Liver (tissue), 9 donors: ENCODE data around the gene SIRT4. TPM values are rescaled to one million over a fixed set of nuclear protein-coding genes. Genes with fewer than 3 reads are reported as not detected.

ENCODE experiments used
- DNase-seq: peaks from one replicate; pipeline ENCODE4 v3.0.0-alpha.2; 2017; ENCODE audit warnings: low spot score
- H3K27ac ChIP-seq, 2 donors: one replicate each; pipeline ENCODE4 v1.7.0; 2013; ENCODE audit warnings: inconsistent platforms in 2 of 2, low read length in 2 of 2, control low read depth in 1 of 2, low read depth in 1 of 2, mild to moderate bottlenecking in 1 of 2
- H3K27me3 ChIP-seq, 4 donors: one replicate each; pipeline versions ENCODE4 v1.6.1 to v1.7.0; 2013; ENCODE audit warnings: low read length in 3 of 4, inconsistent platforms in 1 of 4, mild to moderate bottlenecking in 1 of 4, moderate library complexity in 1 of 4; ENCODE audit not compliant: control insufficient read depth in 4 of 4, insufficient read depth in 4 of 4
- H3K36me3 ChIP-seq, 4 donors: one replicate each; pipeline versions ENCODE4 v1.6.1 to v1.7.0; 2013; ENCODE audit warnings: low read length in 3 of 4, mild to moderate bottlenecking in 3 of 4, low read depth in 1 of 4, moderate library complexity in 1 of 4; ENCODE audit not compliant: control insufficient read depth in 4 of 4, insufficient read depth in 3 of 4
- H3K4me1 ChIP-seq, 4 donors: one replicate each; pipeline versions ENCODE4 v1.6.1 to v1.7.0; 2013; ENCODE audit warnings: low read length in 3 of 4, mild to moderate bottlenecking in 3 of 4, moderate library complexity in 1 of 4; ENCODE audit not compliant: control insufficient read depth in 4 of 4, insufficient read depth in 4 of 4
- H3K4me3 ChIP-seq, 3 donors: one replicate each; pipeline versions ENCODE4 v1.6.1 to v1.7.0; 2013; ENCODE audit warnings: low read length in 3 of 3, control low read depth in 1 of 3, low read depth in 1 of 3, mild to moderate bottlenecking in 1 of 3
- H3K9ac ChIP-seq, 2 donors: one replicate each; pipeline ENCODE4 v1.7.0; 2013; ENCODE audit warnings: low read length in 2 of 2, mild to moderate bottlenecking in 2 of 2, moderate library complexity in 2 of 2, control low read depth in 1 of 2, low read depth in 1 of 2
- H3K9me3 ChIP-seq, 4 donors: one replicate each; pipeline versions ENCODE4 v1.6.1 to v1.7.0; 2013; ENCODE audit warnings: low read length in 3 of 4; ENCODE audit not compliant: control insufficient read depth in 4 of 4
- EGR1 ChIP-seq, 2 donors: IDR thresholded peaks; 2 replicates each; pipeline ENCODE4 v1.6.1; 2016 to 2018; ENCODE audit warnings: antibody characterized with exemption in 2 of 2, low read depth in 2 of 2
- HNF4A ChIP-seq, 2 donors: conservative IDR thresholded peaks; 2 replicates each; pipeline ENCODE4 v1.6.1; 2016; ENCODE audit warnings: antibody characterized with exemption in 2 of 2, mild to moderate bottlenecking in 2 of 2
- JUND ChIP-seq, 2 donors: IDR thresholded peaks; 2 replicates each; pipeline ENCODE4 v1.6.1; 2016; ENCODE audit warnings: antibody characterized with exemption in 2 of 2
- NR2F2 ChIP-seq: IDR thresholded peaks from 2 replicates; pipeline ENCODE4 v1.6.1; 2016; ENCODE audit warnings: antibody characterized with exemption
- RAD21 ChIP-seq, 2 donors: IDR thresholded peaks; 2 replicates each; pipeline ENCODE4 v1.6.1; 2016; ENCODE audit warnings: antibody characterized with exemption in 2 of 2, mild to moderate bottlenecking in 2 of 2
- YY1 ChIP-seq: IDR thresholded peaks from 2 replicates; pipeline ENCODE4 v1.6.1; 2016; ENCODE audit warnings: antibody characterized with exemption, mild to moderate bottlenecking
- WGBS: extraction: QIAGEN DNeasy Blood & Tissue Kit; methylation state at CpG from one replicate; pipeline ENCODE4 v1.1.7; 2013; 5-methylcytosine and 5-hydroxymethylcytosine counted together
- polyA plus RNA-seq, 2 donors: library from polyadenylated mRNA; stranded (reverse) in 1 of 2; unstranded in 1 of 2; fragments of 200-250 nt in 1 of 2; fragments of >200 nt in 1 of 2; fragmentation: Nextera tagmentation in 1 of 2; extraction: Ambion mirVana in 1 of 2; gene quantifications; one replicate each; pipeline versions ENCODE4 v1.2.1 to v1.2.3, GENCODE V29; 2013 to 2015
- total RNA-seq, 2 donors: library from RNA; depleted of rRNA; stranded (reverse); fragments of >200 nt; gene quantifications; one replicate each; pipeline ENCODE4 v1.2.3, GENCODE V29; 2014
- TF ChIP-seq, protein P1 (sequence below): fragments of 150-350 bp; IDR thresholded peaks from 2 replicates; pipeline ENCODE4 v1.5.1; 2017; ENCODE audit warnings: improper control_type of control experiment, low read depth, low read length; ENCODE audit not compliant: missing input control
- TF ChIP-seq, protein P2 (sequence below): IDR thresholded peaks from 2 replicates; pipeline ENCODE4 v1.6.1; 2016; ENCODE audit warnings: antibody characterized with exemption
- TF ChIP-seq, protein P3 (sequence below): IDR thresholded peaks from 2 replicates; pipeline ENCODE4 v1.6.1; 2016; ENCODE audit warnings: antibody characterized with exemption
- TF ChIP-seq, protein P4 (sequence below): IDR thresholded peaks from 2 replicates; pipeline ENCODE4 v1.6.1; 2016; ENCODE audit warnings: antibody characterized with exemption, mild to moderate bottlenecking
- TF ChIP-seq, protein P5 (sequence below): IDR thresholded peaks from 2 replicates; pipeline ENCODE4 v1.6.1; 2016; ENCODE audit warnings: antibody characterized with exemption
- donor health status: healthy.
- donor health status: healthy.
- donor health status: healthy.
- donor health status: healthy.
- donor health status: healthy.

Gene SIRT4
- total and polyA plus RNA-seq, 4 donors = 1.6 to 4.2 (median 1.9) TPM

DNA sequence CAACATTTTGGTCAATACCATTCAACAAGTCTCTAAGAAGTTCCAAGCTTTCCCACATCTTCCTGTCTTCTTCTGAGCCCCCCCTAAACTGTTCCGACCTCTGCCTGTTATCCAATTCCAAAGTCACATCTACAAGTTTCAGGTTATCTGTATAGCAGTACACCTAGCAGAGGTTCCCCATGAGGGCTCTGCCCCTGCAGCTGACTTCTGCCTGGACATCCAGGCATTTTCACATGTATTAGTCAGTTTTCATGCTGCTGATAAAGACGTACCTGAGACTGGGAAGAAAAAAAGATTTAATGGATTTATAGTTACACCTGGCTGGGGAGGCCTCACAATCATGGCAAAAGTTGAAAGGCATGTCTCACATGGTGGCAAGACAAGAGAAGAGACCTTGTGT is 35.6 kb downstream of the SIRT4 start:
- DNase-seq = no peak
- peaks cover 0 to 14% (median 11%) of the 10 kb centered on the region in 4 donors for H3K4me1 ChIP-seq
- no peaks in the 10 kb centered on the region for H3K27me3 ChIP-seq
- no peaks in the 10 kb centered on the region for H3K36me3 ChIP-seq
- H3K27ac ChIP-seq = no peak overlapping the region
- TF ChIP-seq, protein P1, sequence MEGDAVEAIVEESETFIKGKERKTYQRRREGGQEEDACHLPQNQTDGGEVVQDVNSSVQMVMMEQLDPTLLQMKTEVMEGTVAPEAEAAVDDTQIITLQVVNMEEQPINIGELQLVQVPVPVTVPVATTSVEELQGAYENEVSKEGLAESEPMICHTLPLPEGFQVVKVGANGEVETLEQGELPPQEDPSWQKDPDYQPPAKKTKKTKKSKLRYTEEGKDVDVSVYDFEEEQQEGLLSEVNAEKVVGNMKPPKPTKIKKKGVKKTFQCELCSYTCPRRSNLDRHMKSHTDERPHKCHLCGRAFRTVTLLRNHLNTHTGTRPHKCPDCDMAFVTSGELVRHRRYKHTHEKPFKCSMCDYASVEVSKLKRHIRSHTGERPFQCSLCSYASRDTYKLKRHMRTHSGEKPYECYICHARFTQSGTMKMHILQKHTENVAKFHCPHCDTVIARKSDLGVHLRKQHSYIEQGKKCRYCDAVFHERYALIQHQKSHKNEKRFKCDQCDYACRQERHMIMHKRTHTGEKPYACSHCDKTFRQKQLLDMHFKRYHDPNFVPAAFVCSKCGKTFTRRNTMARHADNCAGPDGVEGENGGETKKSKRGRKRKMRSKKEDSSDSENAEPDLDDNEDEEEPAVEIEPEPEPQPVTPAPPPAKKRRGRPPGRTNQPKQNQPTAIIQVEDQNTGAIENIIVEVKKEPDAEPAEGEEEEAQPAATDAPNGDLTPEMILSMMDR = no peak
- no peak overlapping the region for H3K4me3 ChIP-seq
- no peaks in the 10 kb centered on the region for H3K9me3 ChIP-seq
- H3K9ac ChIP-seq = no peak overlapping the region
- 91% methylated on average over 2 of the region's 2 CpGs for WGBS

DNA sequence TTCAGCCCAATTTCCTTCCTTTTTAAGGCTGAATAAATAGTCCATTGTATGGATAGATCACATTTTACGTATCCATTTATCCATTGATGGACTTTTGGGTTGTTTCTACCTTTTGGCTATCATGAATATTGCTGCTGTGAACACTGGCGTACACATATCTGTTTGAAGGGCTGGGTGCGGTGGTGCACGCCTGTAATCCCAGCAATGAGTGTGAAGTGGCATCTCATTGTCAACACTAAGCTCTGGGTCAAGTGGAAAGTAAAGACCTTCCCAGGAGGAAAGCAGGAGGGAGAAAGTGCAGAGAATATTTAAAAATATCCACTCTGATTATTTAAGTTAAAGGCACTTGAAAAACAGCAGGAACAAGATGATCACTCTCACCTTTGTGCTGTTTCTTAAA is 37.1 kb downstream of the SIRT4 start:
- H3K9ac ChIP-seq = no peak overlapping the region
- H3K27me3 ChIP-seq = no peaks in the 10 kb centered on the region
- H3K4me1 ChIP-seq = peaks cover 0 to 18% (median 11%) of the 10 kb centered on the region in 4 donors
- no peak for DNase-seq
- WGBS = 94% methylated on average over 4 of the region's 4 CpGs
- no peak overlapping the region for H3K27ac ChIP-seq
- H3K36me3 ChIP-seq = no peaks in the 10 kb centered on the region
- no peaks in the 10 kb centered on the region for H3K9me3 ChIP-seq
- TF ChIP-seq, protein P2, sequence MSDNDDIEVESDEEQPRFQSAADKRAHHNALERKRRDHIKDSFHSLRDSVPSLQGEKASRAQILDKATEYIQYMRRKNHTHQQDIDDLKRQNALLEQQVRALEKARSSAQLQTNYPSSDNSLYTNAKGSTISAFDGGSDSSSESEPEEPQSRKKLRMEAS = no peak
- TF ChIP-seq, protein P3, sequence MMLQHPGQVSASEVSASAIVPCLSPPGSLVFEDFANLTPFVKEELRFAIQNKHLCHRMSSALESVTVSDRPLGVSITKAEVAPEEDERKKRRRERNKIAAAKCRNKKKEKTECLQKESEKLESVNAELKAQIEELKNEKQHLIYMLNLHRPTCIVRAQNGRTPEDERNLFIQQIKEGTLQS = no peak
- TF ChIP-seq, protein P4, sequence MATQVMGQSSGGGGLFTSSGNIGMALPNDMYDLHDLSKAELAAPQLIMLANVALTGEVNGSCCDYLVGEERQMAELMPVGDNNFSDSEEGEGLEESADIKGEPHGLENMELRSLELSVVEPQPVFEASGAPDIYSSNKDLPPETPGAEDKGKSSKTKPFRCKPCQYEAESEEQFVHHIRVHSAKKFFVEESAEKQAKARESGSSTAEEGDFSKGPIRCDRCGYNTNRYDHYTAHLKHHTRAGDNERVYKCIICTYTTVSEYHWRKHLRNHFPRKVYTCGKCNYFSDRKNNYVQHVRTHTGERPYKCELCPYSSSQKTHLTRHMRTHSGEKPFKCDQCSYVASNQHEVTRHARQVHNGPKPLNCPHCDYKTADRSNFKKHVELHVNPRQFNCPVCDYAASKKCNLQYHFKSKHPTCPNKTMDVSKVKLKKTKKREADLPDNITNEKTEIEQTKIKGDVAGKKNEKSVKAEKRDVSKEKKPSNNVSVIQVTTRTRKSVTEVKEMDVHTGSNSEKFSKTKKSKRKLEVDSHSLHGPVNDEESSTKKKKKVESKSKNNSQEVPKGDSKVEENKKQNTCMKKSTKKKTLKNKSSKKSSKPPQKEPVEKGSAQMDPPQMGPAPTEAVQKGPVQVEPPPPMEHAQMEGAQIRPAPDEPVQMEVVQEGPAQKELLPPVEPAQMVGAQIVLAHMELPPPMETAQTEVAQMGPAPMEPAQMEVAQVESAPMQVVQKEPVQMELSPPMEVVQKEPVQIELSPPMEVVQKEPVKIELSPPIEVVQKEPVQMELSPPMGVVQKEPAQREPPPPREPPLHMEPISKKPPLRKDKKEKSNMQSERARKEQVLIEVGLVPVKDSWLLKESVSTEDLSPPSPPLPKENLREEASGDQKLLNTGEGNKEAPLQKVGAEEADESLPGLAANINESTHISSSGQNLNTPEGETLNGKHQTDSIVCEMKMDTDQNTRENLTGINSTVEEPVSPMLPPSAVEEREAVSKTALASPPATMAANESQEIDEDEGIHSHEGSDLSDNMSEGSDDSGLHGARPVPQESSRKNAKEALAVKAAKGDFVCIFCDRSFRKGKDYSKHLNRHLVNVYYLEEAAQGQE = no peak
- TF ChIP-seq NR2F2 = no peak
- TF ChIP-seq RAD21 (IDR thresholded peaks at IDR 0.05) = no peak
- TF ChIP-seq YY1 = no peak
- TF ChIP-seq, protein P5, sequence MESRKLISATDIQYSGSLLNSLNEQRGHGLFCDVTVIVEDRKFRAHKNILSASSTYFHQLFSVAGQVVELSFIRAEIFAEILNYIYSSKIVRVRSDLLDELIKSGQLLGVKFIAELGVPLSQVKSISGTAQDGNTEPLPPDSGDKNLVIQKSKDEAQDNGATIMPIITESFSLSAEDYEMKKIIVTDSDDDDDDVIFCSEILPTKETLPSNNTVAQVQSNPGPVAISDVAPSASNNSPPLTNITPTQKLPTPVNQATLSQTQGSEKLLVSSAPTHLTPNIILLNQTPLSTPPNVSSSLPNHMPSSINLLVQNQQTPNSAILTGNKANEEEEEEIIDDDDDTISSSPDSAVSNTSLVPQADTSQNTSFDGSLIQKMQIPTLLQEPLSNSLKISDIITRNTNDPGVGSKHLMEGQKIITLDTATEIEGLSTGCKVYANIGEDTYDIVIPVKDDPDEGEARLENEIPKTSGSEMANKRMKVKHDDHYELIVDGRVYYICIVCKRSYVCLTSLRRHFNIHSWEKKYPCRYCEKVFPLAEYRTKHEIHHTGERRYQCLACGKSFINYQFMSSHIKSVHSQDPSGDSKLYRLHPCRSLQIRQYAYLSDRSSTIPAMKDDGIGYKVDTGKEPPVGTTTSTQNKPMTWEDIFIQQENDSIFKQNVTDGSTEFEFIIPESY = no peak
- no peak for TF ChIP-seq EGR1 (IDR thresholded peaks at IDR 0.05; ENCODE audit: low read depth in 2 of 2)
- no peak for TF ChIP-seq HNF4A (conservative IDR thresholded peaks at IDR 0.05)
- TF ChIP-seq JUND (IDR thresholded peaks at IDR 0.05) = no peak
- no peak overlapping the region for H3K4me3 ChIP-seq
